IMR-90 (cell line): ENCODE results near the gene EPN2.

ENCODE experiments used
- BHLHE40 ChIP-seq: fragments of 150-350 bp; IDR thresholded peaks from 2 replicates; pipeline ENCODE4 v1.6.1; 2016; ENCODE audit warnings: mild to moderate bottlenecking, low read depth, low read length
- CEBPB ChIP-seq: IDR thresholded peaks from 2 replicates; pipeline ENCODE4 v1.6.1; 2012; ENCODE audit warnings: low read depth, low read length, improper control_type of control experiment
- CHD1 ChIP-seq: IDR thresholded peaks from 2 replicates; pipeline ENCODE4 v1.6.1; 2012; ENCODE audit warnings: low read depth, low read length, improper control_type of control experiment
- MAFK ChIP-seq: IDR thresholded peaks from 2 replicates; pipeline ENCODE4 v1.6.1; 2012; ENCODE audit warnings: low read depth, low read length, improper control_type of control experiment
- MAZ ChIP-seq: IDR thresholded peaks from 2 replicates; pipeline ENCODE4 v1.6.1; 2012; ENCODE audit warnings: low read depth, mild to moderate bottlenecking, low read length, improper control_type of control experiment, moderate library complexity, borderline replicate concordance
- MXI1 ChIP-seq: IDR thresholded peaks from 2 replicates; pipeline ENCODE4 v1.6.1; 2012; ENCODE audit warnings: low read depth, mild to moderate bottlenecking, low read length, moderate library complexity, borderline replicate concordance
- NFE2L2 ChIP-seq: fragments of 150-350 bp; IDR thresholded peaks from 2 replicates; pipeline ENCODE4 v1.6.1; 2016; ENCODE audit warnings: low read depth, mild to moderate bottlenecking, low read length
- POLR2A ChIP-seq: IDR thresholded peaks from 2 replicates; pipeline ENCODE4 v1.6.1; 2012; ENCODE audit warnings: mild to moderate bottlenecking, low read depth, low read length
- RAD21 ChIP-seq: IDR thresholded peaks from 2 replicates; pipeline ENCODE4 v1.6.1; 2012; ENCODE audit warnings: low read length, improper control_type of control experiment
- RFX5 ChIP-seq: IDR thresholded peaks from 2 replicates; pipeline ENCODE4 v1.8.0; 2012; ENCODE audit warnings: low read depth, mild to moderate bottlenecking, low read length, moderate library complexity
- TF ChIP-seq, protein P1 (sequence below): conservative IDR thresholded peaks from 2 replicates; pipeline ENCODE4 v1.5.1; 2012; ENCODE audit warnings: mild to moderate bottlenecking, low read depth, low read length, improper control_type of control experiment
- TF ChIP-seq, protein P2 (sequence below): fragments of 150-350 bp; IDR thresholded peaks from 2 replicates; pipeline ENCODE4 v1.6.1; 2016; ENCODE audit warnings: low read depth, mild to moderate bottlenecking, low read length, moderate library complexity, borderline replicate concordance
- TF ChIP-seq, protein P3 (sequence below): fragments of 150-350 bp; IDR thresholded peaks from 2 replicates; pipeline ENCODE4 v1.6.1; 2017; ENCODE audit warnings: mild to moderate bottlenecking, antibody characterized with exemption, low read length, low read depth

DNA sequence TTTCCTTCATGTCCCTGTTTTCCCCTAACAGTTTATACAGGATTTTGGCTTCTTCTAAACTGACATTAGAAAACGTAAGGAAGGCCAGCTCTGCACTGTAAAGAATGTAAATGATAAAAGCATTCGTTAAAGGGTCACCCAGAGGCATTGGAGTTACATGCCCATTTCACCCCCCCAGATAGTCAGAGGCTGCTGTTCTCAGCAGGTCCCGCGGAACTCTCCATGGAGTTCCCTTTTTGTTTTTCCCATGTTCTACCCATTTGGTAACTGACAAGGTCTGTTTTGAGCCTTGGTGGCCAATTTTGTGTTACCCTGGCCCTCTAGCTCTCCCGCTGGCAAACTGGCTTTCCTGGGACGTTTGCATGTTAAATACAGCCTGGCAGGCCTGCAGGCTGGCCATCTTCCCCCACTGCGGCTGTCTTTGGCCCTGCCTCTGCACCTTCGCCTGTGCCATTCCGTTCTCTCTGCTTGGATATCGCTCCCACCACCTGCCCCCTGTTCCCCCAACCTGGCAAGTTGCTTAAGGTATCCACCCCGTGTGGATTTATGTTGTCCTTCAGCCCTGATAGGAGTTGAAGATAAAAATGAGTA is 49.7 kb downstream of the EPN2 start:
- TF ChIP-seq POLR2A, result no peak
- TF ChIP-seq, protein P1, sequence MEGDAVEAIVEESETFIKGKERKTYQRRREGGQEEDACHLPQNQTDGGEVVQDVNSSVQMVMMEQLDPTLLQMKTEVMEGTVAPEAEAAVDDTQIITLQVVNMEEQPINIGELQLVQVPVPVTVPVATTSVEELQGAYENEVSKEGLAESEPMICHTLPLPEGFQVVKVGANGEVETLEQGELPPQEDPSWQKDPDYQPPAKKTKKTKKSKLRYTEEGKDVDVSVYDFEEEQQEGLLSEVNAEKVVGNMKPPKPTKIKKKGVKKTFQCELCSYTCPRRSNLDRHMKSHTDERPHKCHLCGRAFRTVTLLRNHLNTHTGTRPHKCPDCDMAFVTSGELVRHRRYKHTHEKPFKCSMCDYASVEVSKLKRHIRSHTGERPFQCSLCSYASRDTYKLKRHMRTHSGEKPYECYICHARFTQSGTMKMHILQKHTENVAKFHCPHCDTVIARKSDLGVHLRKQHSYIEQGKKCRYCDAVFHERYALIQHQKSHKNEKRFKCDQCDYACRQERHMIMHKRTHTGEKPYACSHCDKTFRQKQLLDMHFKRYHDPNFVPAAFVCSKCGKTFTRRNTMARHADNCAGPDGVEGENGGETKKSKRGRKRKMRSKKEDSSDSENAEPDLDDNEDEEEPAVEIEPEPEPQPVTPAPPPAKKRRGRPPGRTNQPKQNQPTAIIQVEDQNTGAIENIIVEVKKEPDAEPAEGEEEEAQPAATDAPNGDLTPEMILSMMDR, result no peak
- TF ChIP-seq RAD21, result no peak
- TF ChIP-seq, protein P2, sequence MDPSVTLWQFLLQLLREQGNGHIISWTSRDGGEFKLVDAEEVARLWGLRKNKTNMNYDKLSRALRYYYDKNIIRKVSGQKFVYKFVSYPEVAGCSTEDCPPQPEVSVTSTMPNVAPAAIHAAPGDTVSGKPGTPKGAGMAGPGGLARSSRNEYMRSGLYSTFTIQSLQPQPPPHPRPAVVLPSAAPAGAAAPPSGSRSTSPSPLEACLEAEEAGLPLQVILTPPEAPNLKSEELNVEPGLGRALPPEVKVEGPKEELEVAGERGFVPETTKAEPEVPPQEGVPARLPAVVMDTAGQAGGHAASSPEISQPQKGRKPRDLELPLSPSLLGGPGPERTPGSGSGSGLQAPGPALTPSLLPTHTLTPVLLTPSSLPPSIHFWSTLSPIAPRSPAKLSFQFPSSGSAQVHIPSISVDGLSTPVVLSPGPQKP, result no peak
- TF ChIP-seq CEBPB, result no peak
- TF ChIP-seq MXI1, result no peak
- TF ChIP-seq NFE2L2, result no peak
- TF ChIP-seq MAZ, result no peak
- TF ChIP-seq, protein P3, sequence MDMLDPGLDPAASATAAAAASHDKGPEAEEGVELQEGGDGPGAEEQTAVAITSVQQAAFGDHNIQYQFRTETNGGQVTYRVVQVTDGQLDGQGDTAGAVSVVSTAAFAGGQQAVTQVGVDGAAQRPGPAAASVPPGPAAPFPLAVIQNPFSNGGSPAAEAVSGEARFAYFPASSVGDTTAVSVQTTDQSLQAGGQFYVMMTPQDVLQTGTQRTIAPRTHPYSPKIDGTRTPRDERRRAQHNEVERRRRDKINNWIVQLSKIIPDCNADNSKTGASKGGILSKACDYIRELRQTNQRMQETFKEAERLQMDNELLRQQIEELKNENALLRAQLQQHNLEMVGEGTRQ, result no peak
- TF ChIP-seq BHLHE40, result no peak
- TF ChIP-seq RFX5, result no peak
- TF ChIP-seq CHD1, result no peak
- no peak for TF ChIP-seq MAFK
